Immature natural killer cell (primary cell): Measurements from ENCODE around the gene PSMA3. TPM values are rescaled to one million over a fixed set of nuclear protein-coding genes. Genes with fewer than 3 reads are reported as not detected.
A peak's percentile ranks its signal among the peaks of the same experiment; 100 is the strongest.
"Not testable (repeated sequence)": the region's sequence is repeated elsewhere in the genome, so short reads cannot be mapped to it uniquely, and the experiment has no call there.

Source experiments
- DNase-seq, 3 donors: peaks; one replicate each; pipeline ENCODE4 v3.0.0; 2022; ENCODE audit warnings: mixed read lengths in 1 of 3
- H3K27ac Mint-ChIP-seq, 6 donors: one replicate each; pipeline ENCODE4 v1.8.0; 2020; ENCODE audit warnings: mixed read lengths in 6 of 6, mild to moderate bottlenecking in 5 of 6, inconsistent platforms in 4 of 6, moderate library complexity in 3 of 6
- H3K27me3 Mint-ChIP-seq, 3 donors: one replicate each; pipeline ENCODE4 v1.8.0; 2020 to 2021; ENCODE audit warnings: low read depth in 3 of 3, mild to moderate bottlenecking in 3 of 3, mixed read lengths in 3 of 3, moderate library complexity in 3 of 3, inconsistent platforms in 1 of 3
- H3K36me3 Mint-ChIP-seq, 3 donors: one replicate each; pipeline ENCODE4 v1.8.0; 2020; ENCODE audit warnings: mixed read lengths in 3 of 3, inconsistent platforms in 2 of 3, mild to moderate bottlenecking in 2 of 3
- H3K4me1 Mint-ChIP-seq, 2 donors: one replicate each; pipeline ENCODE4 v1.8.0; 2020; ENCODE audit warnings: inconsistent platforms in 2 of 2, mild to moderate bottlenecking in 2 of 2, mixed read lengths in 2 of 2, moderate library complexity in 1 of 2
- H3K4me3 Mint-ChIP-seq, 5 donors: one replicate each; pipeline ENCODE4 v1.8.0; 2020; ENCODE audit warnings: mild to moderate bottlenecking in 5 of 5, mixed read lengths in 5 of 5, inconsistent platforms in 3 of 5, moderate library complexity in 3 of 5
- H3K9me3 Mint-ChIP-seq, 6 donors: one replicate each; pipeline ENCODE4 v1.8.0; 2020; ENCODE audit warnings: mild to moderate bottlenecking in 6 of 6, mixed read lengths in 6 of 6, inconsistent platforms in 4 of 6, moderate library complexity in 3 of 6
- polyA plus RNA-seq, 3 donors: library from polyadenylated mRNA; unstranded; fragments of 300-500 nt; fragmentation: Illumina TruSeq; gene quantifications; one replicate each; pipeline ENCODE4 v1.2.3, GENCODE V29; 2021

The PSMA3 gene
- polyA plus RNA-seq, 3 donors from 2014 or later = 133 to 258 (median 167) TPM

DNA sequence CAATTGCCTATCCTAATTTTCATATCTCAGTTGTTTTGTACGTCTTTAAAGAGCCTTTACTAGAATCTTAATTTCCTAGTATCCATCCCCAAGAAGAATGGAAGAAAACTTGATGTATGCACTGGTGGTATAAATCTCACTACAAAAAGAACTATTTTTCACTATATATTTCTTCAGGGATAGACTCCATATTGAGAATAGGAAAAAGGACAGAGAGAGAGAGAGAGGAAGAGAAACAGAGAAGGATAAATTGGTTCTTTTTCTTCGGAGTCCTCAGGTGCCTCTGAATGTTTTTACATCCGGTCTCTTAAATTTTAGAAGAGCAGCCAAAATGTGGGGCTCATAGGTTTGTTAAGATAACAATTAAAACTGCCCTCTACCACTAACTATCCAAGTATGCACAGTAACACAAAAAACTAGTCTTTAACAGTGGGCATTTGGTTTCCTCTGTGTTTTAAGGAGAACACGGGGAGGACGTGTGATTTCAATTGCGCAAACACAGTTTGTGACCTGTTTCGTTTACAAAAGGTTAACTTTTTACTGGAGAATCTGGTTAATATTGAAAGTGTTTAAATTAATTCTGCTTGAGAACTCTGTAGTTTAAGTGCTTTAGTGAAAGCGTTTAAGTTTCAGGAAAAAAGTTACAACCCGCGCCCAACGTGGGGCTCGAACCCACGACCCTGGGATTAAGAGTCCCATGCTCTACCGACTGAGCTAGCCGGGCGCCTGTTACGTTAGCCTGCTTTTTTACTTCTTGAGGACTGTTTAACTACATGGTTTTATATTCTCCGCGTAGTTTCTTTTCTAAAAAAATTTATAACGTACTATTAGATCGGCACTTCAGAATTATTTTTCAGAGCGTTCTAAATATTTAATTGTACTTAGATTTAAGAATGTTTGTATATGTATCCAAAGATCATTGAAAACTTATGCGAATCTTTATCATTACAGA is 5.1 kb upstream of the PSMA3 start:
- Mint-ChIP-seq H3K4me3 (no peak overlapping the region), H3K9me3 (peaks cover 0 to 2% (median 0%) of the 10 kb centered on the region in 6 donors), H3K4me1 (peaks cover 15 to 24% of the 10 kb centered on the region in 2 donors), H3K36me3 (no peaks in the 10 kb centered on the region), H3K27ac (no peak overlapping the region), H3K27me3 (peaks cover 4 to 14% (median 5%) of the 10 kb centered on the region in 3 donors)
- DNase-seq = peak; percentile 83 to 87 (median 83)

DNA sequence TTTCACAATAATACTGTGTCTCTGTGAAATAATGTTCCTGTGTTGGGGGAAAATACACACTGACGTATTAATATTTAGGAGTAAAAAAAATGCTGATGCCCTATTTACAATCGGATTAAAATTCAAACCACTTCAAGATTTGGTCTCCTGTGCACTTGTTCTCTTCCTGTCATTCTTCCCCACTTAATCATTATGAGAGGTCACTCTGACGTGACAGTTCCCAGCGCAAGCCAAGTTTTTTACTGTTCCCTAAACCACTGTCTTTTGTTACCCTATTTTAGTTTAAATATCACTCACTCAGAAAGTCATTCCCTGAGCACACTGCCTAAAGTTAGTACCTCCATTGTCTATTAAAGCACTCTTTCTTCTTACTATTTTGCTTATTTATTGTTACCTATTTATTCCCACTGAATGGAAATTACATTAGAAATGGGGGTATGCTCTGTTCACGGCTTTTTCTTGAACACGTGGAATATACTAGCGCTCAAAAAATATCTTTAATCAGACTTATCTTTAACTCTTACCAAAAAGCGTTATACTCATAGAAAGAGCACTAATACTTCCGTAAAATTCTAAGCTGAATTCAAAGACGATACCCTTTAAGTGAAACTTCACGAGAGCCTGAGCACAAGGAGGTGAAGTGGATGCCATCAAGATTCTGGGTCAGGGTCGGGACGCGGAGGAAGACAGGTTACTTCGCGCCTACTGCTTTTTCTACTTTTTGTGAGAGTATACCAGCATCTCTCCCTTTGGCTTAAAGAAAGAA is 670 bp upstream of the PSMA3 start:
- Mint-ChIP-seq H3K4me1 (peaks cover 49 to 53% of the 10 kb centered on the region in 2 donors), H3K36me3 (no peaks in the 10 kb centered on the region), H3K9me3 (peaks cover 0 to 2% (median 0%) of the 10 kb centered on the region in 6 donors), H3K27ac (peak overlapping the region; percentile 94 to 99 (median 96)), H3K27me3 (peaks cover 10 to 19% (median 10%) of the 10 kb centered on the region in 3 donors), H3K4me3 (peak overlapping the region; percentile 88 to 100 (median 96))
- no peak for DNase-seq

DNA sequence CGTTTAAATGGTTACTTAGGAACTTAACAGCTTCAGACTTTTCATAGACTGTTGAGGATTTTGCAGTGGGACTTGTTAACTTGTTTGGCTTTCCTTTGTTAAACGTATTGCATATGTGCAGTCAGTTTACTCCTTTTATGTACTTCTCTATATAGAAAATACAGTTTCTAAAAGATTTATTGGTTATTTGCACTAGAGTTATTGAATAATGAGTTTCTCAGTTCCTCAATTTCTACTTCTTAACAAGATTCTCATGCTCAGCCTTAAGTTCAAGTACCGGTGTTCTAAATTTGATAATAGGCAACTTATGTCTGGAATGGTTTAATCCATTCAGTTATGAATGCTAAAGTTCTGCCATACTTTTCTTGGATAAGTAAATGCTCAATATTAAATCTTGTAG is 919 bp downstream of the PSMA3 start:
- H3K27me3 Mint-ChIP-seq = peaks cover 9 to 10% (median 10%) of the 10 kb centered on the region in 3 donors
- H3K9me3 Mint-ChIP-seq = no peaks in the 10 kb centered on the region
- peak overlapping the region; percentile 88 to 100 (median 96) for H3K4me3 Mint-ChIP-seq
- peaks cover 48 to 56% of the 10 kb centered on the region in 2 donors for H3K4me1 Mint-ChIP-seq
- peak overlapping the region; percentile 94 to 99 (median 96) for H3K27ac Mint-ChIP-seq
- H3K36me3 Mint-ChIP-seq = peaks cover 0 to 5% (median 0%) of the 10 kb centered on the region in 3 donors
- no peak for DNase-seq

DNA sequence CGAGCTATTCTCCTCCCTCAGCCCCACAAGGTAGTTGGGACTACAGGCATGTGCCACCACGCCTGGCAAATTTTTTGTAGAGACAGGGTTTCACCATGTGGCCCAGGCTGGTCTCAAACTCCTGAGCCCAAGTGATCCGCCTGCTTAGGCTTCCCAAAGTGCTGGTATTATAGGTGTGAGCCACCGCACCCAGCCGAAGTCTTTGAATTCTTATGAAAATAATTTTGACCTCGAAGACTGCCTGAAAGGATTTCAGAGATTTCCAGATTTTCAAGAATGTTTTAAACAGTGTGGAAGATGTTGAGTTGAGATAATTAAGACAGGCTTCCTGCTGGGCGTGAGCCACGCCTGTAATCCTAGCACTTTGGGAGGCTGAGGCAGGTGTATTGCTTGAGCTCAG is 5.0 kb downstream of the PSMA3 start:
- peaks cover 4 to 5% (median 4%) of the 10 kb centered on the region in 3 donors for H3K27me3 Mint-ChIP-seq
- no peak overlapping the region for H3K4me3 Mint-ChIP-seq
- no peak overlapping the region for H3K27ac Mint-ChIP-seq
- H3K36me3 Mint-ChIP-seq = peaks cover 0 to 18% (median 8%) of the 10 kb centered on the region in 3 donors
- no peak for DNase-seq
- no peaks in the 10 kb centered on the region for H3K9me3 Mint-ChIP-seq
- peaks cover 39 to 52% of the 10 kb centered on the region in 2 donors for H3K4me1 Mint-ChIP-seq

DNA sequence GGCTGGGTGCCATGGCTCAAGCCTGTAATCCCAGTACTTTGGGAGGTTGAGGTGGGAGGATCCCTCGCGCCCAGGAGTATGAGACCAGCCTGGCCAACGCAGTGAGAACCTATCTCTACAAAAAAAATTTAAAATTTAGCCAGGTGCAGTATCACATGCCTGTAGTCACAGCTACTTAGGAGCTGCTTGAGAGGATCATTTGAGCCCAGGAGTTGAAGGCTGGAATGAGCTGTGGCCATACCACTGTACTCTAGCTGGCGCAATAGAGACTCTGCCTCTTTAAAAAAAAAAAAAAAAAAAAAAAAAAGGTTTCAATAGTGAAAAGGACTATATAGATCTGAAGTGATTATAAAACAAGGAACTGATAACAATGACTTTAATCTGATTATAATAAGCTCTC is 13.5 kb downstream of the PSMA3 start:
- Mint-ChIP-seq H3K9me3 (no peaks in the 10 kb centered on the region), H3K27ac (peak overlapping the region in 1 of 6 donors; percentile 5), H3K4me1 (peaks cover 6 to 22% of the 10 kb centered on the region in 2 donors), H3K36me3 (peaks cover 0 to 17% (median 8%) of the 10 kb centered on the region in 3 donors), H3K27me3 (no peaks in the 10 kb centered on the region), H3K4me3 (no peak overlapping the region)
- DNase-seq = no peak

DNA sequence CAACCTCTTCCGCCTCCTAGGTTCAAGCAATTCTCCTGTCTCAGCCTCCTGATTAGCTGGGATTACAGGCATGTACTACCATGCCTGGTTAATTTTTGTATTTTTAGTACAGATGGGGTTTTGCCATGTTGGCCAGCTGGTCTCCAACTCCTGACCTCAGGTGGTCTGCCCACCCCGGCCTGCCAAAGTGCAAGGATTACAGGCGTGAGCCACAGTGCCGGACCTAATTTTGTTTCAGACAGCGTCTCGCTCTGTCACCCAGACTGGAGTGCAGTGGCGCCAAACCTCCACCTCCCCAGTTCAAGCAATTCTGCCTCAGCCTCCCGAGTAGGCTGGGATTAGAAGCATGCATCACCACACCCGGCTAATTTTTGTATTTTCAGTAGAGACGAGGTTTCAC is 17.4 kb downstream of the PSMA3 start:
- H3K27ac Mint-ChIP-seq, H3K4me3 Mint-ChIP-seq, H3K27me3 Mint-ChIP-seq, H3K9me3 Mint-ChIP-seq, DNase-seq: not testable (repeated sequence)
- H3K36me3 Mint-ChIP-seq = peaks cover 0 to 36% (median 23%) of the 10 kb centered on the region in 3 donors
- peaks cover 4 to 43% of the 10 kb centered on the region in 2 donors for H3K4me1 Mint-ChIP-seq

DNA sequence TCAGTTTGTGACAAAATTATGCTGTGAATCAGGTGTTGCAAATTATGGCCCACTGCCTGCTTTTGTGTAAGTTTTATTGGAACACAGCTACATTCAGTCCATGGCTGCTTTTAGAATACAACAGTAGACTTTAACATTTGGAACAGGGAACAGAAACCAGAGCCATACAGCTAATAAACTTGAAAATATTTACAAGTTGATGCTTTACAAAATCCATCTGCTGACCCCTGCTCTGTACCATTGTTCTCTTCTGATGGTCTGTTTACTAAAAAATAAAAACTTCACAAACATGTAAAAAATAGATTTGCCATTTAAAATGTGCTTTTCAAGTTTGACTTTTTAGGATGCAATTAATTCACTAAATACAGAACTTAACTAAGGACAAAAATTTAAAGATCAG is 20.8 kb downstream of the PSMA3 start:
- Mint-ChIP-seq H3K4me1 (peaks cover 0 to 34% of the 10 kb centered on the region in 2 donors), H3K4me3 (no peak overlapping the region), H3K9me3 (no peaks in the 10 kb centered on the region), H3K27me3 (peaks cover 0 to 3% (median 0%) of the 10 kb centered on the region in 3 donors), H3K27ac (peak overlapping the region in 1 of 6 donors; percentile 1), H3K36me3 (peaks cover 0 to 40% (median 15%) of the 10 kb centered on the region in 3 donors)
- DNase-seq = no peak

DNA sequence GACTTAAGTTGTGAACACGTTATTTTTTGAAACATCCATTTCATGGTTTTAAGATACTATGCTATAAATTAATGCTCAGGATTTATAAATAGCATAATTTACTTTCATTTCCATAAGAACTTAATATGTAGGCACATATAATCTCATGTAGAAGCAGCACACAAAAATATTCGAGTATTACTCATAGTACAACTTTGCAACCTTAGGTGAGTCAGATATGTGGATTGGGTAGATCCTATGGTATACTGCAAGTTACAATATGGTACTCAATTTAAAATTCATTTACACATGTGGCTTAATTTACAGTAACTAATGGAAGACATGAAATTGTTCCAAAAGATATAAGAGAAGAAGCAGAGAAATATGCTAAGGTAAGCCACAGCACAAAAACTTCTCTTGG is 26.0 kb downstream of the PSMA3 start:
- DNase-seq = no peak
- Mint-ChIP-seq H3K9me3 (no peaks in the 10 kb centered on the region), H3K27me3 (peaks cover 0 to 3% (median 0%) of the 10 kb centered on the region in 3 donors), H3K4me3 (no peak overlapping the region), H3K27ac (peak overlapping the region in 4 of 6 donors; percentile 19 to 32 (median 28)), H3K36me3 (peaks cover 0 to 44% (median 16%) of the 10 kb centered on the region in 3 donors), H3K4me1 (peaks cover 18 to 44% of the 10 kb centered on the region in 2 donors)

DNA sequence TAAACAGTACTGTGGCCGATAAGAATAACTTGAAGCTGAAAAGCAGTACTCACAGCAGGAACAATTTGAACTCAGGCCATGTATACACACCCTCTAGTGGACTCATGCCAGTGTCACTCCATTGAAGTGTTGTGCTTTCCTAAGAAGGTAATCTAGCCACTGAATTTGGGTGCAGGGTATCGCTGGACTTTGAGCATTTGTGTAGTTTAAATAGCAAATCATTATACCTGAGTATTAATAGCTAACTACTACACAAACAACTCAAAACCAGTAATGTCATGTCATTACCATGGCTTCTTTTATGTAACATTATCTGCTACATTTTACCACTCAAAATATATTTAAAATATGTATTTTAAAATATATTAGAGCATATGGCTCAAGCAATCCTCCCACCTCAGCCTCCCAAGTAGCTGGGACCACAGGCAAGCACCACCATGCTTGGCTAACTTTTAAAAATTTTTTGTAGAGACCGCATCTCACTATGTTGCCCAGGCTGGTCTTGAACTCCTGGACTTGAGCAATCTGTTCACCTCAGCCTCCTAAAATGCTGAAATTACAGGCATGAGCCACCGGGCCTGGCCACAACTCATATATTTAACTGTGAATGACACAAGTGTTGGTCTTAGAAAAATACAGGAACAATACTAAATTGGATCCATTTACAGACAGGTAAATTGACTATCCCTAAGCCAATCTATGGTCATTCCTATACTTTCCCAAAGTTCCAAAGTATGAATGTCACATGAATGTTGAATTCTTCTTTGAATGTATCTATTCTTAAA is 28.1 kb downstream of the PSMA3 start:
- DNase-seq = no peak
- H3K27me3 Mint-ChIP-seq = peaks cover 0 to 3% (median 0%) of the 10 kb centered on the region in 3 donors
- peaks cover 30 to 42% of the 10 kb centered on the region in 2 donors for H3K4me1 Mint-ChIP-seq
- no peaks in the 10 kb centered on the region for H3K9me3 Mint-ChIP-seq
- H3K27ac Mint-ChIP-seq = no peak overlapping the region
- peaks cover 0 to 30% (median 7%) of the 10 kb centered on the region in 3 donors for H3K36me3 Mint-ChIP-seq
- no peak overlapping the region for H3K4me3 Mint-ChIP-seq

DNA sequence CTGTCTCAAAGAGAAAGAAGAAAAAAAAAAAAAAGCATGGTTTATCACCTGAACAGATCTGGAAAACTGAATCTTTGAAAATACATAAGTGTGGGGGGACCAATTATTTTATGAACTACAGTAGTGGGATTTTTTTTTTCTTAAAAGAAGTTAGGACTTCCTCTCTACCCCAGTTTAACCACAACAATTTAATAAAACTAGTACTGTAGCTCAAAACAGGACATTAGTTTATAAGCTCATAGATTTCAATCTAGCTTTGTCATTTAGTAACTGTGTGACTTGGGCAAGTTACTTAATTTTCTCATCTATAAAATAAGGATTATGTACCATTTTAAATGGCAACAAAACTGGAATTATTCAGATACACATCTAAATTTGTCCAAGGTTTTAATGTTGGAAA is 30.2 kb downstream of the PSMA3 start:
- H3K4me1 Mint-ChIP-seq = peaks cover 37 to 59% of the 10 kb centered on the region in 2 donors
- H3K4me3 Mint-ChIP-seq = peak overlapping the region; percentile 0 to 69 (median 53)
- H3K36me3 Mint-ChIP-seq = peaks cover 0 to 28% (median 10%) of the 10 kb centered on the region in 3 donors
- no peak for DNase-seq
- H3K27ac Mint-ChIP-seq = peak overlapping the region; percentile 53 to 91 (median 66)
- H3K27me3 Mint-ChIP-seq = peaks cover 0 to 3% (median 2%) of the 10 kb centered on the region in 3 donors
- H3K9me3 Mint-ChIP-seq = no peaks in the 10 kb centered on the region

DNA sequence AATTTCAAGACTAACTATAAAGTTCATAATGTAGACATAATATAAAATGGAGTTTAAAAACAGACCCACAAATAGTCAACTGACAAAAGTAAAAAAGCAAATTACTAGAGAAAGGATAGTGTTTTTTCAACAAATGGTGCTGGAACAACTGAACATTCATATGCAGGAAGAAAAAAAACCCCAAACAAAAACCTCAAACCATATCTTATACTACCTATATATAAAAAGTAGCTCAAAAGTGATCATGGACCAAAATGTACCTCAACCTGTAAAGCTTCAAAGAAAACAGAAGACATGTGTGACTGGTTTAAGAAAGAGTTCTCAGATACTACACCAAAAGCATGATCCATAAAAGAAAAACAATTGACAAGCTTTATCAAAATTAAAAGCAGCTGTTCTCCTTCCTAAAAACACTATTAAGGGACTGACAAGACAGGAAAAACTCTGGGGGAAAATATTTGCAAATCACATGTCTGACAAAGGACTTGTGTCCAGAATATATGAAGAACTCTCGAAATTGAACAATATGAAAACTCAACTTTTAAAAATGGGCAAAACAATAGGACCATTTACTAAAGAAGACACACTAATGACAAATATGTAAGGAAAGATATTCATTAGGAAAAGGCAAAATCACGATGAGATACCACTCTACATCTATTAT is 31.0 kb downstream of the PSMA3 start:
- no peaks in the 10 kb centered on the region for H3K9me3 Mint-ChIP-seq
- DNase-seq = no peak
- peaks cover 0 to 3% (median 2%) of the 10 kb centered on the region in 3 donors for H3K27me3 Mint-ChIP-seq
- H3K27ac Mint-ChIP-seq = peak overlapping the region; percentile 27 to 80 (median 47)
- H3K4me3 Mint-ChIP-seq = peak overlapping the region in 3 of 5 donors; percentile 8 to 61 (median 18)
- H3K36me3 Mint-ChIP-seq = peaks cover 0 to 21% (median 7%) of the 10 kb centered on the region in 3 donors
- peaks cover 42 to 61% of the 10 kb centered on the region in 2 donors for H3K4me1 Mint-ChIP-seq

DNA sequence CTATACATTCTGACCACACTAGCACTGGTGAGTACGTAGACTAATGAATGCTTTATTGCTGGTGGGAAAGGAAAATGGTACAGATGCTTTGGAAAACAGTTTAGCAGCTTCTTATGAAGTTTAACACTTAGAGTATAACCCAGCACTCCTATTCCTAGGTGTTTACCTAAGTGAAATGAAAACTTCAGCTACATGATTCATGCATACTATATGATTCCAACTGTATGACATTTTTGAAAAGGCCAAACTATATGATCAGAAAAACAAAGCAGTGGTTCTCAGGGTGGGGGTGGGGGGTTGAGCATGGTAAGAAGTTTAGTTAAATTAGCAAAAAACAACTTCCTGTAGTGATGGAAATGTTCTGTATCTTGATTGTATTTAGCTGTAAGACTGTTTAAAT is 31.6 kb downstream of the PSMA3 start:
- Mint-ChIP-seq H3K27me3 (peaks cover 0 to 3% (median 2%) of the 10 kb centered on the region in 3 donors), H3K4me1 (peaks cover 46 to 61% of the 10 kb centered on the region in 2 donors), H3K4me3 (no peak overlapping the region), H3K9me3 (no peaks in the 10 kb centered on the region), H3K27ac (peak overlapping the region in 5 of 6 donors; percentile 33 to 80 (median 54)), H3K36me3 (peaks cover 0 to 18% (median 3%) of the 10 kb centered on the region in 3 donors)
- no peak for DNase-seq
